ENCODE results near the gene NFILZ. TPM values are rescaled to one million over a fixed set of nuclear protein-coding genes. Genes with fewer than 3 reads are reported as not detected.

The NFILZ gene
- total RNA-seq (2014; rRNA removed; shearing (Covaris generic)) (not detected in 2 replicates), total RNA-seq (2022) (not detected in 2 replicates), Bru-seq, nascent RNA (not detected), BruChase-seq, experiment 1, labeled RNA remaining after a 6-hour chase (not detected), BruChase-seq, experiment 2, labeled RNA remaining after a 2-hour chase (not detected)
- long read RNA-seq = 0 reads

- CTCF ChIA-PET (ENCODE audit: unreplicated experiment) = no interaction called here
- no peaks in the 10 kb centered on the region for H3K9me2 ChIP-seq (ENCODE audit: insufficient read depth, low read length)
- intact Hi-C loops (cut with micrococcal nuclease; ENCODE audit: unreplicated experiment) = no loop called here
- no peak within 1 kb of the TSS for H2AFZ ChIP-seq (ENCODE audit: low read length)
- DNase-seq (ENCODE audit: low spot score) = no peak
- POLR2A ChIA-PET = no interaction called here
- no TSS peak for BruUV-seq (replicated peaks)
- no peak within 1 kb of the TSS for H3K27ac ChIP-seq (ENCODE audit: low read depth, low read length, poor library complexity, severe bottlenecking)
- H3K4me3 ChIP-seq (ENCODE audit: low read depth, low read length, poor library complexity, severe bottlenecking) = no peak within 1 kb of the TSS
- no peaks in the 10 kb centered on the region for H3K9me3 ChIP-seq (ENCODE audit: low read length)
- no peak for TF ChIP-seq CTCF (conservative IDR thresholded peaks at IDR 0.05; ENCODE audit: low read length)
- TF ChIP-seq EZH2phosphoT487 (IDR thresholded peaks at IDR 0.05; ENCODE audit: borderline replicate concordance, low read depth, low read length) = no peak
- H3K4me1 ChIP-seq (ENCODE audit: insufficient read depth, low read length, poor library complexity, severe bottlenecking) = no peaks in the 10 kb centered on the region
- no peak within 1 kb of the TSS for H3K4me2 ChIP-seq (ENCODE audit: low read length)
- no peaks in the 10 kb centered on the region for H4K20me1 ChIP-seq (ENCODE audit: insufficient read depth, low read length)
- no peaks in the 10 kb centered on the region for H3K36me3 ChIP-seq (ENCODE audit: insufficient read depth, low read length)
- no peaks in the 10 kb centered on the region for H3K79me2 ChIP-seq (ENCODE audit: insufficient read depth, low read depth, low read length)
Measured at GRCh38 chr19:8629996-8630683, at the start of gene NFILZ. NFILZ (plus strand) TSS chr19:8630633; CDS start chr19:8676766, 46,133 bp downstream.

- ChIA-PET POLR2A (no interaction called here), CTCF (ENCODE audit: unreplicated experiment) (no interaction called here)
- Histone ChIP-seq H4K20me1 (ENCODE audit: insufficient read depth, low read length) (no peaks in the 10 kb centered on the region), H3K9me2 (ENCODE audit: insufficient read depth, low read length) (no peaks in the 10 kb centered on the region), H3K36me3 (ENCODE audit: insufficient read depth, low read length) (no peaks in the 10 kb centered on the region), H3K4me2 (ENCODE audit: low read length) (peak overlapping the region; percentile 30; the same call in 1 of the 2 replicates), H3K4me1 (ENCODE audit: insufficient read depth, low read length, poor library complexity, severe bottlenecking) (peaks cover 18% of the 10 kb centered on the region), H3K4me3 (ENCODE audit: low read depth, low read length, poor library complexity, severe bottlenecking) (no peak overlapping the region), H2AFZ (ENCODE audit: low read length) (no peak overlapping the region), H3K27ac (ENCODE audit: low read depth, low read length, poor library complexity, severe bottlenecking) (no peak overlapping the region), H3K9me3 (ENCODE audit: low read length) (no peaks in the 10 kb centered on the region), H3K79me2 (ENCODE audit: insufficient read depth, low read depth, low read length) (no peaks in the 10 kb centered on the region)
- BruUV-seq (replicated peaks) = no TSS peak
- TF ChIP-seq EZH2phosphoT487 (IDR thresholded peaks at IDR 0.05; ENCODE audit: borderline replicate concordance, low read depth, low read length) = no peak
- peak; percentile 98 for TF ChIP-seq CTCF (conservative IDR thresholded peaks at IDR 0.05; ENCODE audit: low read length)
- peak; percentile 84 for DNase-seq (ENCODE audit: low spot score)
- intact Hi-C loops (cut with micrococcal nuclease; ENCODE audit: unreplicated experiment) = loop anchor here (2.0 to 5.0 kb wide), 2 partner anchors 68 to 226 kb away; partner anchors contain the start of gene ZNF414
Measured at GRCh38 chr19:8580710-8581281, 49.6 kb upstream of the NFILZ start.
